Osteoblast (primary cell): ENCODE measurements around the gene OSCP1. TPM values are rescaled to one million over a fixed set of nuclear protein-coding genes. Genes with fewer than 3 reads are reported as not detected.

Source experiments
- DNase-seq: peaks from one replicate; pipeline ENCODE4 v3.0.0; 2011; ENCODE audit warnings: low spot score, mixed read lengths; ENCODE audit not compliant: insufficient read length; ENCODE audit errors: missing footprints
- H2AFZ ChIP-seq: 2 replicates; pipeline ENCODE4 v1.6.0; 2011; ENCODE audit warnings: mild to moderate bottlenecking, low read length
- H3K27ac ChIP-seq: 2 replicates; pipeline ENCODE4 v1.5.1; 2011; ENCODE audit warnings: mild to moderate bottlenecking, low read depth, low read length, moderate library complexity
- H3K27me3 ChIP-seq: 2 replicates; pipeline ENCODE4 v1.6.0; 2012; ENCODE audit warnings: mild to moderate bottlenecking, control low read depth, inconsistent platforms, low read length, moderate library complexity; ENCODE audit not compliant: insufficient read depth
- H3K36me3 ChIP-seq: 2 replicates; pipeline ENCODE4 v1.5.1; 2011; ENCODE audit warnings: mild to moderate bottlenecking, low read length, control low read depth, moderate library complexity; ENCODE audit not compliant: insufficient read depth
- H3K4me1 ChIP-seq: 2 replicates; pipeline ENCODE4 v1.5.1; 2011; ENCODE audit warnings: mild to moderate bottlenecking, low read length, control low read depth, moderate library complexity; ENCODE audit not compliant: insufficient read depth
- H3K4me2 ChIP-seq: 2 replicates; pipeline ENCODE4 v1.6.0; 2011; ENCODE audit warnings: mild to moderate bottlenecking, low read length; ENCODE audit not compliant: insufficient read depth
- H3K4me3 ChIP-seq: fragments of 200-600 bp; sonication (generic); 3 replicates; pipeline ENCODE4 v1.5.1; 2012; ENCODE audit warnings: mild to moderate bottlenecking, low read length, inconsistent platforms; ENCODE audit not compliant: insufficient read depth
- H3K79me2 ChIP-seq: 2 replicates; pipeline ENCODE4 v1.6.0; 2012; ENCODE audit warnings: mild to moderate bottlenecking, low read length, control low read depth, inconsistent platforms; ENCODE audit not compliant: insufficient read depth
- H3K9me3 ChIP-seq: 2 replicates; pipeline ENCODE4 v1.5.1; 2011; ENCODE audit warnings: low read depth, low read length, control low read depth
- H4K20me1 ChIP-seq: 2 replicates; pipeline ENCODE4 v1.6.0; 2012; ENCODE audit warnings: mild to moderate bottlenecking, low read length, control low read depth; ENCODE audit not compliant: insufficient read depth
- CTCF ChIP-seq: IDR thresholded peaks from 2 replicates; pipeline ENCODE4 v1.5.1; 2011; ENCODE audit warnings: mild to moderate bottlenecking, low read depth, low read length, moderate library complexity; ENCODE audit errors: extremely low read depth
- total RNA-seq: library from RNA; depleted of rRNA; stranded (reverse); fragments of >200 nt; gene quantifications from 2 replicates; pipeline ENCODE4 v1.2.3, GENCODE V29; 2012

Gene OSCP1
- total RNA-seq, 1 donor: 14.5 TPM

GRCh38 chr1:36385410-36386264 is 64.6 kb downstream of the OSCP1 start, which contains the start of gene STK40:
Gene STK40, minus strand, starts transcription at chr1:36385924. Its CDS starts 24,592 bp downstream, at chr1:36361332.
- Histone ChIP-seq H3K4me1 (peaks cover 29% of the 10 kb centered on the region), H2AFZ (peak within 1 kb of the TSS; percentile 74), H3K9me3 (no peaks in the 10 kb centered on the region), H4K20me1 (peaks cover 38% of the 10 kb centered on the region), H3K79me2 (peaks cover 49% of the 10 kb centered on the region), H3K4me2 (peak within 1 kb of the TSS; percentile 100), H3K27ac (peak within 1 kb of the TSS; percentile 88), H3K27me3 (no peaks in the 10 kb centered on the region), H3K4me3 (peak within 1 kb of the TSS; percentile 92), H3K36me3 (peaks cover 14% of the 10 kb centered on the region)
- TF ChIP-seq CTCF: no peak
- DNase-seq: peak; percentile 98

DNA sequence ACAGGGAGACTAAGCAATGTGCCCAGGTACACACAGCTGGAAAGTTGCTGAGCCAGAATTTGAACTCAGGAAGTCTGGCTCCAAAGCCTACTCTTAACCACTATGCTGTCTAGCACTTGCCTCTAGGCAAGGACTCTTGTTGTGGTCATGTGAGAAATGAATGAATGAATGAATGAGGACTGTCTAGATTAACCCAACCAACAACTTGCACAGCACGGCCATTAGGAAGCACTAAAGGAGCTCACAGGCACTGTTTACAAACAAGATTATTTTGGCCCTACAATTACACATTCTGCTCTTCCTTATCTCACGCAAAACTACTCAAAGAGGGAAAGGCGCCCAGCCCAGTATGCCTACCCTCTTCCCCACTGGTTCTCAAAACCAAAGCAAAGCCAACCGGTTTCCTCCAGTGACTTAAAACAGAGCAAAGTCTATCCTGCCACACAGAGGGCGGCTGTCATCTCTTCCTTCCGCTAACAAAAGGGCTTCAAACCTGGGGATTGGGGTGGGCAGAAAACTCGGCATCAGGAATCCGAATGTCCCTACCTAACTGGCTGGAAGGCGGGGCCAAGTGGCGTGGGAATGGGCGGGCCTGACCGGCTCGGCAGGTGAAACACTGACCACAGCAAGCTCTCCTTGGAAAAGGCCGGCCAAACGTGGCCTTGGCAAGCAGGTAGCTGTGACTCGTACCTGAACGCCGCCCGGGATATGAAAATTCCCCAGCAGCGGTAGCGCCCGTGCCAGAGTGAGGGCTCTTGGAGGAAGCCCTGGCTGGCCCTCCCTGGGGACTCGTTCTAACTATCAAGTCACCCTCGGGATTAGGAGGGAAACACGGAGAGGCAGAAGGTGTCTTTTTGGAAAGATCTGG is 65.5 kb downstream of the OSCP1 start:
- Histone ChIP-seq H4K20me1 (peaks cover 47% of the 10 kb centered on the region), H3K4me3 (peak overlapping the region; percentile 92), H2AFZ (peak overlapping the region; percentile 56), H3K79me2 (peaks cover 58% of the 10 kb centered on the region), H3K27ac (peak overlapping the region; percentile 88), H3K9me3 (no peaks in the 10 kb centered on the region), H3K4me2 (peak overlapping the region; percentile 94), H3K27me3 (no peaks in the 10 kb centered on the region), H3K4me1 (peaks cover 29% of the 10 kb centered on the region), H3K36me3 (peaks cover 12% of the 10 kb centered on the region)
- no peak for DNase-seq
- TF ChIP-seq CTCF: no peak

DNA sequence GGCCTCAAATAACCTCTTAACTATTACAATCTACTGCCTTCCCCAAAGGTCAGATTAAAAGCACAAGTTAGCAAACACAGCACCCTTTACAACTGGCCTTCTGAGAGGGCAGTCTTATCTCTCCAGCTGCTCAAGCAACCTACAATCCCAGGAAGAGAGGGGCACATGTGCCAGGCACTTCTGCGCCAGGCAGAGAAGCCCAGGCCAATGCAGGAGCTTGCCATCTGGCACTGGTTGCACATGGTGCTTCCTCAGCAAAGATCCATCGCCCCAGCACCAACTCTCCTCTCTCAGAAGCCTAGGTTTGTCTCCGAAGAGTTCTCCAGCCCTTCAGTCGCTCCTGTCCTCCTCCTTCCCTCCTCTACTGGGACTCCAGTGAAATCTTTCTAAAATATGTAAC is 67.0 kb downstream of the OSCP1 start:
- H3K79me2 ChIP-seq: peaks cover 71% of the 10 kb centered on the region
- peak overlapping the region; percentile 11 for H3K27ac ChIP-seq
- no peak for TF ChIP-seq CTCF
- H3K27me3 ChIP-seq: no peaks in the 10 kb centered on the region
- DNase-seq: no peak
- H3K4me2 ChIP-seq: no peak overlapping the region
- H3K9me3 ChIP-seq: no peaks in the 10 kb centered on the region
- H2AFZ ChIP-seq: no peak overlapping the region
- peaks cover 29% of the 10 kb centered on the region for H3K4me1 ChIP-seq
- peaks cover 13% of the 10 kb centered on the region for H3K36me3 ChIP-seq
- H4K20me1 ChIP-seq: peaks cover 54% of the 10 kb centered on the region
- no peak overlapping the region for H3K4me3 ChIP-seq
